H9 (cell line): ENCODE data around the gene DGKB. TPM values are rescaled to one million over a fixed set of nuclear protein-coding genes. Genes with fewer than 3 reads are reported as not detected.

Experiments used
- DNase-seq: peaks from one replicate; pipeline ENCODE4 v3.0.0-alpha.2; 2017
- H2AFZ ChIP-seq: one replicate; pipeline ENCODE4 v1.6.1; 2013; ENCODE audit warnings: mild to moderate bottlenecking, low read length, control low read depth, moderate library complexity
- H2AK5ac ChIP-seq: 2 replicates; pipeline ENCODE4 v1.6.1; 2013; ENCODE audit warnings: low read length, control low read depth, mixed read lengths; ENCODE audit not compliant: insufficient read length
- H2BK120ac ChIP-seq: one replicate; pipeline ENCODE4 v1.6.1; 2013; ENCODE audit warnings: low read depth, mild to moderate bottlenecking, low read length, control low read depth, inconsistent platforms; ENCODE audit not compliant: poor library complexity, severe bottlenecking
- H2BK12ac ChIP-seq: 2 replicates; pipeline ENCODE4 v1.6.1; 2013; ENCODE audit warnings: low read length, control low read depth, mixed read lengths, low read depth; ENCODE audit not compliant: insufficient read length
- H2BK15ac ChIP-seq: 2 replicates; pipeline ENCODE4 v1.6.1; 2013; ENCODE audit warnings: low read depth, low read length, control low read depth
- H2BK20ac ChIP-seq: one replicate; pipeline ENCODE4 v1.6.1; 2013; ENCODE audit warnings: low read depth, mild to moderate bottlenecking, low read length, control low read depth, inconsistent platforms; ENCODE audit not compliant: poor library complexity, severe bottlenecking
- H2BK5ac ChIP-seq: 2 replicates; pipeline ENCODE4 v1.6.1; 2013; ENCODE audit warnings: low read length, control low read depth, mixed read lengths; ENCODE audit not compliant: insufficient read length
- H3K14ac ChIP-seq: 2 replicates; pipeline ENCODE4 v1.6.1; 2013; ENCODE audit warnings: low read length, control low read depth; ENCODE audit not compliant: insufficient read depth
- H3K18ac ChIP-seq: 2 replicates; pipeline ENCODE4 v1.6.1; 2013; ENCODE audit warnings: low read depth, mild to moderate bottlenecking, mixed read lengths, low read length, control low read depth; ENCODE audit not compliant: insufficient read length
- H3K23ac ChIP-seq: 2 replicates; pipeline ENCODE4 v1.6.1; 2013; ENCODE audit warnings: low read length, control low read depth, mixed read lengths, low read depth; ENCODE audit not compliant: insufficient read length
- H3K23me2 ChIP-seq: 2 replicates; pipeline ENCODE4 v1.6.1; 2013; ENCODE audit warnings: low read depth, mild to moderate bottlenecking, mixed read lengths, low read length, control low read depth; ENCODE audit not compliant: insufficient read length, poor library complexity, severe bottlenecking
- H3K27ac ChIP-seq: 2 replicates; pipeline ENCODE4 v1.5.1; 2013; ENCODE audit warnings: low read length, control low read depth, mixed read lengths, low read depth; ENCODE audit not compliant: insufficient read length
- H3K27me3 ChIP-seq: 2 replicates; pipeline ENCODE4 v1.6.1; 2013; ENCODE audit warnings: low read length, control low read depth, inconsistent platforms; ENCODE audit not compliant: insufficient read depth
- H3K4ac ChIP-seq: 2 replicates; pipeline ENCODE4 v1.6.1; 2013; ENCODE audit warnings: low read depth, mild to moderate bottlenecking, control low read depth, inconsistent platforms, low read length, moderate library complexity
- H3K4me1 ChIP-seq: 2 replicates; pipeline ENCODE4 v1.6.1; 2013; ENCODE audit warnings: low read length, control low read depth, inconsistent platforms; ENCODE audit not compliant: insufficient read depth
- H3K4me2 ChIP-seq: 2 replicates; pipeline ENCODE4 v1.6.1; 2013; ENCODE audit warnings: low read length, control low read depth, mixed read lengths; ENCODE audit not compliant: insufficient read length, insufficient read depth
- H3K56ac ChIP-seq: 2 replicates; pipeline ENCODE4 v1.6.1; 2013; ENCODE audit warnings: low read depth, mild to moderate bottlenecking, mixed read lengths, low read length, control low read depth; ENCODE audit not compliant: insufficient read length
- H3K79me1 ChIP-seq: 2 replicates; pipeline ENCODE4 v1.6.1; 2013; ENCODE audit warnings: low read depth, mild to moderate bottlenecking, moderate library complexity, low read length, control low read depth, inconsistent platforms; ENCODE audit not compliant: insufficient read depth, poor library complexity, severe bottlenecking
- H3K79me2 ChIP-seq: 2 replicates; pipeline ENCODE4 v1.6.1; 2013; ENCODE audit warnings: low read length, control low read depth, inconsistent platforms; ENCODE audit not compliant: insufficient read depth
- H3K9ac ChIP-seq: 2 replicates; pipeline ENCODE4 v1.6.1; 2013; ENCODE audit warnings: low read length, control low read depth, mixed read lengths; ENCODE audit not compliant: insufficient read length; ENCODE audit errors: extremely low read depth
- H3K9me3 ChIP-seq: one replicate; pipeline ENCODE4 v1.6.1; 2013; ENCODE audit warnings: low read depth, low read length, inconsistent platforms; ENCODE audit not compliant: control insufficient read depth
- H3T11ph ChIP-seq: one replicate; pipeline ENCODE4 v1.6.1; 2013; ENCODE audit warnings: mild to moderate bottlenecking, low read length, control low read depth, inconsistent platforms
- H4K20me1 ChIP-seq: one replicate; pipeline ENCODE4 v1.6.1; 2013; ENCODE audit not compliant: control insufficient read depth, insufficient read length, insufficient read depth
- H4K5ac ChIP-seq: 2 replicates; pipeline ENCODE4 v1.6.1; 2013; ENCODE audit warnings: low read depth, mild to moderate bottlenecking, mixed read lengths, low read length, control low read depth; ENCODE audit not compliant: insufficient read length
- H4K8ac ChIP-seq: replicated peaks from 2 replicates; pipeline ENCODE4 v1.6.1; 2013; ENCODE audit warnings: low read length, control low read depth, mixed read lengths, low read depth; ENCODE audit not compliant: insufficient read length
- H4K91ac ChIP-seq: 2 replicates; pipeline ENCODE4 v1.6.1; 2013; ENCODE audit warnings: low read depth, mild to moderate bottlenecking, moderate library complexity, mixed read lengths, low read length, control low read depth; ENCODE audit not compliant: insufficient read length
- H3K27ac Mint-ChIP-seq, 3 experiments: 2 replicates in 2 of 3; 3 replicates in 1 of 3; pipeline ENCODE4 v1.8.0; 2020 to 2021; ENCODE audit warnings: mixed read lengths in 3 of 3, mild to moderate bottlenecking in 1 of 3, moderate library complexity in 1 of 3
- H3K27me3 Mint-ChIP-seq: 2 replicates; pipeline ENCODE4 v1.8.0; 2021; ENCODE audit warnings: low read depth, mild to moderate bottlenecking, moderate library complexity, mixed read lengths
- H3K36me3 Mint-ChIP-seq, 3 experiments: 2 replicates in 2 of 3; 3 replicates in 1 of 3; pipeline ENCODE4 v1.8.0; 2020 to 2021; ENCODE audit warnings: low read depth in 3 of 3, mixed read lengths in 3 of 3; ENCODE audit not compliant: insufficient read depth in 1 of 3
- H3K4me1 Mint-ChIP-seq, 2 experiments: 2 replicates each; pipeline ENCODE4 v1.8.0; 2020; ENCODE audit warnings: mixed read lengths in 2 of 2
- H3K4me3 Mint-ChIP-seq, 2 experiments: 2 replicates in 1 of 2; 3 replicates in 1 of 2; pipeline ENCODE4 v1.8.0; 2020 to 2021; ENCODE audit warnings: mild to moderate bottlenecking in 2 of 2, mixed read lengths in 2 of 2, moderate library complexity in 1 of 2
- H3K9me3 Mint-ChIP-seq, 2 experiments: 2 replicates in 1 of 2; 3 replicates in 1 of 2; pipeline ENCODE4 v1.8.0; 2020; ENCODE audit warnings: mild to moderate bottlenecking in 2 of 2, mixed read lengths in 2 of 2, moderate library complexity in 1 of 2
- CTCF ChIP-seq: fragments of 200-600 bp; sonication (generic); conservative IDR thresholded peaks from 3 replicates; pipeline ENCODE4 v1.8.0; 2021; ENCODE audit warnings: antibody characterized with exemption, mild to moderate bottlenecking
- WGBS: extraction: QIAGEN DNeasy Blood & Tissue Kit; methylation state at CpG from one replicate; pipeline ENCODE4 v1.1.7; 2013; ENCODE audit warnings: missing lambda C conversion rate, low lambda C conversion rate, mixed read lengths; ENCODE audit not compliant: insufficient read length; ENCODE audit errors: extremely low coverage; 5-methylcytosine and 5-hydroxymethylcytosine counted together
- total RNA-seq: library from RNA; stranded (reverse); gene quantifications from 2 replicates; pipeline ENCODE4 v1.2.1, GENCODE V29; 2021

DGKB gene
- total RNA-seq, 1 experiment from 2014 or later: 0.26 TPM

GRCh38 chr7:14576578-14576977 lies 326.0 kb downstream of the DGKB start:
- Histone ChIP-seq H3K23ac (no peak overlapping the region), H2BK5ac (no peak overlapping the region), H2BK20ac (no peak overlapping the region), H3K9me3 (no peaks in the 10 kb centered on the region), H2AK5ac (no peak overlapping the region), H3K79me2 (no peaks in the 10 kb centered on the region), H3K27ac (no peak overlapping the region), H3K4me1 (no peaks in the 10 kb centered on the region), H3K14ac (no peak overlapping the region), H3T11ph (no peak overlapping the region), H4K8ac (no peak overlapping the region), H3K27me3 (no peaks in the 10 kb centered on the region), H2BK12ac (no peak overlapping the region), H3K56ac (no peak overlapping the region), H3K79me1 (no peaks in the 10 kb centered on the region), H3K4ac (no peak overlapping the region), H3K23me2 (no peaks in the 10 kb centered on the region), H4K5ac (no peak overlapping the region), H3K4me2 (no peak overlapping the region), H4K20me1 (no peaks in the 10 kb centered on the region), H3K9ac (no peak overlapping the region), H4K91ac (no peak overlapping the region), H2BK120ac (no peak overlapping the region), H2AFZ (no peak overlapping the region), H3K18ac (no peak overlapping the region), H2BK15ac (no peak overlapping the region)
- no peak for DNase-seq
- H3K4me3 Mint-ChIP-seq: no peak overlapping the region
- TF ChIP-seq CTCF: no peak
- WGBS: no CpG with 5 or more reads among the region's 3 CpGs
- H3K27me3 Mint-ChIP-seq: peaks cover 1% of the 10 kb centered on the region; the same call in 1 of the 2 replicates
- peaks cover 4 to 6% of the 10 kb centered on the region in 2 experiments for H3K4me1 Mint-ChIP-seq
- H3K27ac Mint-ChIP-seq: no peak overlapping the region
- H3K36me3 Mint-ChIP-seq: no peaks in the 10 kb centered on the region; a peak in 1 of 7 replicates
- no peaks in the 10 kb centered on the region for H3K9me3 Mint-ChIP-seq
